Measurements from ENCODE around the gene SRRD.
"Not testable (repeated sequence)": the region's sequence is repeated elsewhere in the genome, so short reads cannot be mapped to it uniquely, and the experiment has no call there.

The SRRD gene

DNA sequence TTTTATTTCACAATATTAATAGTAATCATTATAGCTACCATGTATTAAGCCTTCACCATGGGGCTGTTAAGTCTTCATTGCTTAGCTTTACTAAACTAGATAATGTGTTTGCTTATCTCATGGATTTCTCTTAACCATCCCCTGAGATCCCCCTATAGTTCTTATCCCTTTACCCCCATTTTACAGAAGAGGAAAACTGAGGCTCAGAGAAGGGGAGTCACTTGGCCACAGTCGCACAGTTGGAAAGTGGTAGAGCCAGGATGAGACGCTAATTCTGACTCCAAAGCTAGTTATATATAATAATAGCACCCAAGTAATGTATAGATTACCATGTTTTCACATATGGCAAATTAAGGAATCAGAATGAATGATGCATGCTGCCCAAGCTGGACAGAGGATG is 38.3 kb downstream of the SRRD start:
- DNase-seq (ENCODE audit: low spot score): no peak

GRCh38 chr22:26522592-26522991 is 38.9 kb downstream of the SRRD start:
- no peak for DNase-seq (ENCODE audit: low spot score)

GRCh38 chr22:26524870-26525269 is 41.2 kb downstream of the SRRD start:
- DNase-seq (ENCODE audit: low spot score): no peak

- DNase-seq (ENCODE audit: low spot score): no peak
Observed at GRCh38 chr22:26525946-26526564, 42.4 kb downstream of the SRRD start.

- no peak for DNase-seq (ENCODE audit: low spot score)
Observed at GRCh38 chr22:26527167-26527566, 43.5 kb downstream of the SRRD start.

- no peak for DNase-seq (ENCODE audit: low spot score)
Observed at GRCh38 chr22:26527574-26528465, 44.1 kb downstream of the SRRD start.

GRCh38 chr22:26528518-26528917 is 44.8 kb downstream of the SRRD start:
- DNase-seq (ENCODE audit: low spot score): not testable (repeated sequence)

- no peak for DNase-seq (ENCODE audit: low spot score)
Observed at GRCh38 chr22:26529345-26529744, 45.7 kb downstream of the SRRD start.

DNA sequence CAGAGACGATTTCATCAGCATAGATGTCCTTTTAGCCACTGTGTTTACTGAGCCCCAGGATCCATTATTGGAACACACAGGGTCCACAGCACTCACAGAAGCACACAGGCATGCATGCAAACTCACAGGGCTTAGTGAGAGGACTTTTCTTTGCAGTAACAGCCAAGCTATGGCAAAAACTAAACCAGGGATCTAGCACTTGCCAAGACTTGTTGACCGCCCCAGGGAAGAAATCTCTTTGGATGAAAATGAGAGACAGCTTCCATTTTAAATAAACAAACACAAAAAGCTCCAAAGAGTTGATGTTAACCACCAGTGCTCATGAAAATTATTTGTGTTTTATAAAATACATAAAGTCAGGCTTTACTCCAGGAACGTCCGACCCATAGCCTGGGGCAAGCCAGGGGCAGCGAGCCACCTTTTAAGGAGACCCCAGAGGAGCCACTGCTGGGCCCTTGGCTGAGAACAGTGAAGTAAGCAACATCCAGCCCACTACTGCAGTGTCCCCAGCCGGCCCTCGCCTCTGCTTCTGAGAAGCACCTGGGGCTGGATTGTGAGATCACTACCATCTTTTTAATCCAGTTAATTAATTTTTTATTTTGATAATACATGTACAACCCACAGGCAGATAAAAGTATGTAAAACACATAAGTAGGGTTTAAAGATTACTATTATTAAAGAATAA is 50.6 kb downstream of the SRRD start:
- no peak for DNase-seq (ENCODE audit: low spot score)

GRCh38 chr22:26534874-26535602 is 51.4 kb downstream of the SRRD start:
- DNase-seq (ENCODE audit: low spot score): no peak

DNA sequence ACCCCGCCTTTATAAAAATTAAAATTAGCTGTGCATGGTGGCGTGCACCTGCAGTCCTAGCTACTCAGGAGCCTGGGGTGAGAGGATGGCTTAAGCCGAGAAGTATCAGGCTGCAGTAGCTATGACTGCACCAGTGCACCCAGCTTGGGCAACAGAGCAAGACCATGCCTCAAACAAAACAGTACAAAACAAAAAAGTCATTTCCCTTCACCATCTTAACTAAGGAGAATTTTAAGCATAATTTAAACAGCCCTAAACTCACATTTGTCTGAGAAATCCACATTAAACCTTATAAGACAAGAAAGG is 51.9 kb downstream of the SRRD start:
- DNase-seq (ENCODE audit: low spot score): no peak

GRCh38 chr22:26536056-26536761 is 52.5 kb downstream of the SRRD start:
- no peak for DNase-seq (ENCODE audit: low spot score)

- DNase-seq (ENCODE audit: low spot score): no peak
Observed at GRCh38 chr22:26536762-26537134, 53.1 kb downstream of the SRRD start.

DNA sequence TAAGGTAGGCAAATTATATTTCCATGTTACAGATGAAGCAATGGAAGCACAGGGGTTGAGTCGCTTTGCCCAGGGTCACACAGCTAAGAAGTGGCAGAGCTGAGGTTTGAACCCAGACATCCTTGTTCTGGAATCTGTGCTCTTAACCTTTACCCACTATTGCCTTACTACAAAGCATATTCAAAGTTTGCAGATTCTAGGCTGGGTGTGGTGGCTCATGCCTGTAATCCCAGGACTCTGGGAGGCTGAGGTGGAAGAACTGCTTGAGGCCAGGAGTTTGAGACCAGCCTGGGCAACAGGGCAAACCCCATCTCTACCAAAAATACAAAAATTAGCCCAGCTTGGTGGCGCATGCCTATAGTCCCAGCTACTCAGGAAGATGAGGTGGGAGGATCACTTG is 56.4 kb downstream of the SRRD start:
- no peak for DNase-seq (ENCODE audit: low spot score)

DNA sequence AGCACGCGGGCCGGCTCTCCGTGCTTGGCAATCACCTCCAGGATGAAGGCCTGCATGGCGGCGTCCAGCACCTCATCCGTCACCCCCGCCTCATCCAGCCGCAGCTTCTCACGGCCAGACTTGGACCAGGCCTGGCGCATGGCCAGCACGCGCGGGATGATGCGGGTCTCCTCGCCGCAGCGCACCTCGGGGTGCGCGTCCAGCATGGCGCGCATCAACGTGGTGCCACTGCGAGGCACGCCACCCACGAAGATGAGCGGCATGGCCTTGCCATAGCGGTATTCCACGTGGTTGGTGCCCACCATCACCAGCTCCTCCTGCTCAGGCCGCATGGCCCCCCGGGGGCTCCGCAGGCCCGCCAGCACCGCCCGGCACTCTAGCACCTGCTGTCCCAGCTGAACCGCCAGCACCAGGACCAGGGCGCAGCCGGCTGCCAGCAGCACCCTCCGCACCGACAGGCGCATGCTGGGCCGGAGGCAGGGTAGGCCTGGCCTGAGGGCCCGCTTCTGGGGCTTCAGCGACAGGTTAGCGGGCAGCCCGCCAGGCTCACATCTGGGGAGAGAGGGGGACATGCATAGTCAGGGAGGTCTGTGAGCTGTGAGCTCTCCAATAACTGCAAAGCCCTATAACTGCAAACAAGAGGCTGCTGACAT is 57.6 kb downstream of the SRRD start:
- no peak for DNase-seq (ENCODE audit: low spot score)

DNA sequence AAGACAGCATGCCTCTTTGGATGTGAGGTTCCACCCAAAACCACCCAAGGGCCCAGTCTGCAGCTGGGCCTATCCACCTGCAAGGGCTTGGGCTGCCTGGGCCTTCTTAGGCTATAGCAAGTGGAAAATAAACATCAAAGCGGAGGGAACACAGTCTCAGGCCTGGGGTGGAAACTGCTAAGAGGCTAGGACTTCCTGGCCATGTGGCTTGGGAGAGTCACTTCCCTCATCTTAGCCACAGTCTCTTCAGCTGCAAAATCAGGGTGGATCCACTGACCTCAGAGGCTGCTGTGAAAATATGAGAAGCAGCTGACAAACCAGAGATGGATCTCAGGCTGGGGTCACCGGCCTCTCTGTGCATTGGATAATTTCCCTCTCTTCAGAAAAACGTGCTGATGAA is 59.2 kb downstream of the SRRD start:
- DNase-seq (ENCODE audit: low spot score): no peak
